ENCODE data around the gene CDH4.

CDH4 gene

DNA sequence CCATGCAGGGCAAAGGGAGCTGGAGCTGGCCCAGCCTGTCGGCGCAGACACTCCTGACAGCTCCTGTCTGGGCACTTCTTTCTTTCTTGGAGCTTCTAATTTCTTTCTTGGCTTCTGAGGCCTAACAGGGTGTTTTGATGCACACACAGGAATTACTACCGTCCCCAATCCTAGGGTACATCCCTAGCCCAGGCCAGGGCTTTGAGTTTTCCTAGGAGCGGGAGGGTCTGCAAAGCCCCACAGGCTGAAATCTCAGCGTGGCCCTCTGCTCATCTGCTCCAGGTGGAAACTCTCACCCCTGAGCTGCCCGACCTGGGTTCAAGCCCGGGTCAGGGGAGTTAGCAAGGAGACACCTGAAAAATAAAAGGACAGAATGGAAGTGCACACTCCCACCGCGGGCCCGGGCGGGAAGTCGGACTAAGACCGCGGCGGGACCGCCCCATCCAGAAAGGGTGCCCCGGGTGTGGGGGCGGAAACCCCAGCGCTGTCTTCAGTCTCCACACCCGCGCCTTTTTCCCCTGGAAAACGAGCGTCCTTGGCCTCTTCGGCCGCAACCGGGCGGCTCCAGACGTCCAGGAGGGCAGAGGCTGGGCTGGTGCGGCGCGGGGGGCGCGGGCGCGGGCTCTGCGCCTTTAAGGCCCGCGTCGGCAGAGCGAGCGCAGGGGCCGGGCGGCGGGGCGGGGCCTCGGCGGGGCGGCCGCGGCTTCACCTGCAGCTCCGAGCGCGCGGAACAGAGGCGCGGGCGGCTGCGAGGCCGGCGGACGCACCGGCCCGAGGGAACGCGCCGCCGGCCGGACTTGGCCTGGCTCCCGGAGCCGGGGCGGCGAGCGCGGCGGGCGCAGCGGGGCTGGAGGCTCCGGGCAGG lies at the start of gene CDH4:
Gene CDH4 (plus strand): TSS at position 733 of the 865 bp plus-strand sequence.
- ATAC-seq (ENCODE audit: insufficient read depth, low read depth) (no peak), DNase-seq (no peak)
- Histone ChIP-seq H3K4me3 (ENCODE audit: low read depth in 1 of 2, low read length in 2 of 2) (no peak within 1 kb of the TSS), H3K4me1 (ENCODE audit: insufficient read depth, low read length) (peaks cover 5% of the 10 kb centered on the region), H3K27ac (ENCODE audit: low read length) (no peak within 1 kb of the TSS), H3K4me2 (ENCODE audit: insufficient read depth, low read length) (no peak within 1 kb of the TSS), H3K9ac (ENCODE audit: low read depth, low read length) (no peak within 1 kb of the TSS), H3K27me3 (ENCODE audit: insufficient read depth, low read length, poor library complexity) (no peaks in the 10 kb centered on the region), H3K79me2 (ENCODE audit: insufficient read depth, low read length) (no peaks in the 10 kb centered on the region), H3K9me3 (ENCODE audit: insufficient read depth, low read length, severe bottlenecking) (no peaks in the 10 kb centered on the region), H2AFZ (ENCODE audit: low read depth, low read length) (no peak within 1 kb of the TSS), H3K36me3 (ENCODE audit: insufficient read depth, low read length) (no peaks in the 10 kb centered on the region), H4K20me1 (ENCODE audit: insufficient read depth, low read length) (peaks cover 3% of the 10 kb centered on the region; the same call in 1 of the 2 replicates)
- TF ChIP-seq EZH2 (IDR thresholded peaks at IDR 0.05; ENCODE audit: borderline replicate concordance, low read depth, low read length, severe bottlenecking) = no peak
- TF ChIP-seq, protein P1, sequence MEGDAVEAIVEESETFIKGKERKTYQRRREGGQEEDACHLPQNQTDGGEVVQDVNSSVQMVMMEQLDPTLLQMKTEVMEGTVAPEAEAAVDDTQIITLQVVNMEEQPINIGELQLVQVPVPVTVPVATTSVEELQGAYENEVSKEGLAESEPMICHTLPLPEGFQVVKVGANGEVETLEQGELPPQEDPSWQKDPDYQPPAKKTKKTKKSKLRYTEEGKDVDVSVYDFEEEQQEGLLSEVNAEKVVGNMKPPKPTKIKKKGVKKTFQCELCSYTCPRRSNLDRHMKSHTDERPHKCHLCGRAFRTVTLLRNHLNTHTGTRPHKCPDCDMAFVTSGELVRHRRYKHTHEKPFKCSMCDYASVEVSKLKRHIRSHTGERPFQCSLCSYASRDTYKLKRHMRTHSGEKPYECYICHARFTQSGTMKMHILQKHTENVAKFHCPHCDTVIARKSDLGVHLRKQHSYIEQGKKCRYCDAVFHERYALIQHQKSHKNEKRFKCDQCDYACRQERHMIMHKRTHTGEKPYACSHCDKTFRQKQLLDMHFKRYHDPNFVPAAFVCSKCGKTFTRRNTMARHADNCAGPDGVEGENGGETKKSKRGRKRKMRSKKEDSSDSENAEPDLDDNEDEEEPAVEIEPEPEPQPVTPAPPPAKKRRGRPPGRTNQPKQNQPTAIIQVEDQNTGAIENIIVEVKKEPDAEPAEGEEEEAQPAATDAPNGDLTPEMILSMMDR (IDR thresholded peaks at IDR 0.05; ENCODE audit: borderline replicate concordance, extremely low read depth, low read length, poor library complexity, severe bottlenecking) = no peak

DNA sequence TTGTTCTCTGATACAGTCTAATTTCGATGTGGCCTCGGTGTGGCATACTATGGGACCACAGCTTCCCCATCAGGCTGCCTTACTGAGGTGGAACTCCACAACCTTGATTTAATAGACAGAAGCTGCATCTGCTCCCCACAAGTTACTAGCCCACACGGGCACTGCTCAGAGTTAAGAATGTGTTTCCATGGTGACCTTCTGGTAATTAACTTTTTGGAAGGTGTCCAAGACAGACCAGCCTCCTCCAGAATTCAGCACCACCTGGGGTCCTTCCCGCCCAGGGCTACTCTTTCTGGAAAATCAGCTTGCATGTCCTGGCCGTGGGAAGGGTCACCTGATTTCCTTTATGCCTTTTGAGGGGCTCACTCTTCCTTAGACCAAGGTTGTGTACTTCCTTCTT lies 48.7 kb upstream of the CDH4 start:
- no peak overlapping the region for H3K9ac ChIP-seq (ENCODE audit: low read depth, low read length)
- no peak overlapping the region for H3K4me3 ChIP-seq (ENCODE audit: low read depth in 1 of 2, low read length in 2 of 2)
- DNase-seq (no peak), ATAC-seq (ENCODE audit: insufficient read depth, low read depth) (no peak)
- no peaks in the 10 kb centered on the region for H3K9me3 ChIP-seq (ENCODE audit: insufficient read depth, low read length, severe bottlenecking)
- no peak overlapping the region for H3K4me2 ChIP-seq (ENCODE audit: insufficient read depth, low read length)
- H3K79me2 ChIP-seq (ENCODE audit: insufficient read depth, low read length) = no peaks in the 10 kb centered on the region
- no peak overlapping the region for H2AFZ ChIP-seq (ENCODE audit: low read depth, low read length)
- H3K27ac ChIP-seq (ENCODE audit: low read length) = no peak overlapping the region
- no peaks in the 10 kb centered on the region for H3K4me1 ChIP-seq (ENCODE audit: insufficient read depth, low read length)
- TF ChIP-seq, protein P1 (IDR thresholded peaks at IDR 0.05; ENCODE audit: borderline replicate concordance, extremely low read depth, low read length, poor library complexity, severe bottlenecking) = no peak
- TF ChIP-seq EZH2 (IDR thresholded peaks at IDR 0.05; ENCODE audit: borderline replicate concordance, low read depth, low read length, severe bottlenecking) = no peak
- no peaks in the 10 kb centered on the region for H3K36me3 ChIP-seq (ENCODE audit: insufficient read depth, low read length)
- no peaks in the 10 kb centered on the region for H4K20me1 ChIP-seq (ENCODE audit: insufficient read depth, low read length)
- peaks cover 23% of the 10 kb centered on the region for H3K27me3 ChIP-seq (ENCODE audit: insufficient read depth, low read length, poor library complexity)

DNA sequence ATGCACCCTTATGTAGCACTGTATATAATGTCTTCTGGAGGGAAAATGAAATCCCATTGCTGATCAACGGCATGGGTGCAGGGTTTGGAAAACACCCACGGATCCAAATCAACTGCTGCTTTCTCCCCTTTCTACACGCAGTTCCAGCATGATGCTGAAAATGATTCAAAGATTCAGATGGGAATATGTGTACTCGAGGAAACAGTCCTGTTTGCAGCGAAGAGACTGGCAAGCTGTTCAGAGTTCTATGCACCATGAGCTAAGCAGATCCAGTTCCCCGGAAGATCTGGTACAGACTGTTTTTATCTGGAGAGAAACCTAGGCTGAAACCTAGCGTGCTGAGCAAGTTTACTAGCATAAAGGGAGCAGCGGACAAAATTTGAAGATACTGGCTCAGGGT lies 47.9 kb upstream of the CDH4 start:
- H2AFZ ChIP-seq (ENCODE audit: low read depth, low read length) = no peak overlapping the region
- peaks cover 25% of the 10 kb centered on the region for H3K27me3 ChIP-seq (ENCODE audit: insufficient read depth, low read length, poor library complexity)
- H3K27ac ChIP-seq (ENCODE audit: low read length) = no peak overlapping the region
- TF ChIP-seq, protein P1 (IDR thresholded peaks at IDR 0.05; ENCODE audit: borderline replicate concordance, extremely low read depth, low read length, poor library complexity, severe bottlenecking) = no peak
- no peak for TF ChIP-seq EZH2 (IDR thresholded peaks at IDR 0.05; ENCODE audit: borderline replicate concordance, low read depth, low read length, severe bottlenecking)
- no peaks in the 10 kb centered on the region for H3K79me2 ChIP-seq (ENCODE audit: insufficient read depth, low read length)
- H3K9ac ChIP-seq (ENCODE audit: low read depth, low read length) = no peak overlapping the region
- H3K9me3 ChIP-seq (ENCODE audit: insufficient read depth, low read length, severe bottlenecking) = no peaks in the 10 kb centered on the region
- no peak for DNase-seq
- H3K4me1 ChIP-seq (ENCODE audit: insufficient read depth, low read length) = no peaks in the 10 kb centered on the region
- H3K4me2 ChIP-seq (ENCODE audit: insufficient read depth, low read length) = no peak overlapping the region
- H4K20me1 ChIP-seq (ENCODE audit: insufficient read depth, low read length) = no peaks in the 10 kb centered on the region
- ATAC-seq (ENCODE audit: insufficient read depth, low read depth) = no peak
- H3K36me3 ChIP-seq (ENCODE audit: insufficient read depth, low read length) = no peaks in the 10 kb centered on the region
- H3K4me3 ChIP-seq (ENCODE audit: low read depth in 1 of 2, low read length in 2 of 2) = no peak overlapping the region
